Neural cell (in vitro differentiated cells): ENCODE results near the gene TCF12. TPM values are rescaled to one million over a fixed set of nuclear protein-coding genes. Genes with fewer than 3 reads are reported as not detected.

Source experiments
- H2AFZ ChIP-seq: fragments of 200-600, 300-800 bp; sonication (generic), shearing (Covaris generic); 2 replicates; pipeline ENCODE4 v1.6.0; 2014; ENCODE audit warnings: low read depth, mild to moderate bottlenecking, antibody characterized with exemption, low read length, moderate library complexity
- H3F3A ChIP-seq: fragments of 200-600 bp; shearing (Covaris generic); 2 replicates; pipeline ENCODE4 v1.6.1; 2016; ENCODE audit warnings: mild to moderate bottlenecking, moderate library complexity, mixed read lengths, antibody characterized with exemption, low read length; ENCODE audit not compliant: insufficient read depth, poor library complexity, severe bottlenecking
- H3K27ac ChIP-seq: fragments of 200-600, 300-800 bp; sonication (generic), shearing (Covaris generic); 2 replicates; pipeline ENCODE4 v1.5.1; 2014; ENCODE audit warnings: mild to moderate bottlenecking, low read length, moderate library complexity
- H3K27me3 ChIP-seq: fragments of 300-800, 200-600 bp; sonication (generic), shearing (Covaris generic); 2 replicates; pipeline ENCODE4 v1.6.0; 2014; ENCODE audit warnings: mild to moderate bottlenecking, low read depth, low read length, moderate library complexity; ENCODE audit not compliant: insufficient read depth
- H3K36me3 ChIP-seq: fragments of 300-800, 200-600 bp; sonication (generic), shearing (Covaris generic); 2 replicates; pipeline ENCODE4 v1.5.1; 2014; ENCODE audit warnings: mild to moderate bottlenecking, antibody characterized with exemption, low read length, moderate library complexity; ENCODE audit not compliant: insufficient read depth
- H3K4me2 ChIP-seq: fragments of 300-800, 200-600 bp; sonication (generic), shearing (Covaris generic); 2 replicates; pipeline ENCODE4 v1.6.0; 2014; ENCODE audit warnings: mild to moderate bottlenecking, low read length
- H3K4me3 ChIP-seq: fragments of 300-800, 200-600 bp; sonication (generic), shearing (Covaris generic); 2 replicates; pipeline ENCODE4 v1.5.1; 2014; ENCODE audit warnings: mild to moderate bottlenecking, low read length, moderate library complexity
- H3K79me2 ChIP-seq: fragments of 200-600 bp; shearing (Covaris generic); replicated peaks from 2 replicates; pipeline ENCODE4 v1.6.0; 2014; ENCODE audit warnings: mild to moderate bottlenecking, low read length, moderate library complexity; ENCODE audit not compliant: insufficient read depth
- H3K9ac ChIP-seq: fragments of 300-800, 200-600 bp; sonication (generic), shearing (Covaris generic); 2 replicates; pipeline ENCODE4 v1.6.1; 2016; ENCODE audit warnings: mild to moderate bottlenecking, low read length, mixed read lengths
- H3K9me2 ChIP-seq: fragments of 200-600 bp; shearing (Covaris generic); 2 replicates; pipeline ENCODE4 v1.6.1; 2016; ENCODE audit warnings: mild to moderate bottlenecking, low read length, mixed read lengths; ENCODE audit not compliant: insufficient read depth
- H3K9me3 ChIP-seq: fragments of 200-600, 300-800 bp; sonication (generic), shearing (Covaris generic); 2 replicates; pipeline ENCODE4 v1.6.1; 2016; ENCODE audit warnings: mild to moderate bottlenecking, mixed run types, low read length, moderate library complexity, mixed read lengths
- H4K20me1 ChIP-seq: fragments of 200-600 bp; shearing (Covaris generic); 2 replicates; pipeline ENCODE4 v1.6.1; 2016; ENCODE audit warnings: mild to moderate bottlenecking, mixed run types; ENCODE audit not compliant: insufficient read depth
- EP300 ChIP-seq: fragments of 450-650 bp; conservative IDR thresholded peaks from 2 replicates; pipeline ENCODE4 v1.6.1; 2014; ENCODE audit warnings: antibody characterized with exemption, mild to moderate bottlenecking, moderate library complexity; ENCODE audit not compliant: poor library complexity, severe bottlenecking
- EZH2 ChIP-seq: fragments of 200-600, 300-800 bp; shearing (Covaris generic), sonication (generic); IDR thresholded peaks from 2 replicates; pipeline ENCODE4 v1.6.1; 2014; ENCODE audit warnings: antibody characterized with exemption, low read length, borderline replicate concordance, mild to moderate bottlenecking; ENCODE audit not compliant: insufficient read depth, poor library complexity, severe bottlenecking
- MXI1 ChIP-seq: fragments of 450-650 bp; conservative IDR thresholded peaks from 2 replicates; pipeline ENCODE4 v1.6.1; 2014; ENCODE audit warnings: antibody characterized with exemption, mild to moderate bottlenecking; ENCODE audit not compliant: poor library complexity, severe bottlenecking
- POLR2AphosphoS5 ChIP-seq: IDR thresholded peaks from 2 replicates; pipeline ENCODE4 v1.6.1; 2012
- RAD21 ChIP-seq: fragments of 450-650 bp; conservative IDR thresholded peaks from 2 replicates; pipeline ENCODE4 v1.6.1; 2014; ENCODE audit warnings: antibody characterized with exemption, mild to moderate bottlenecking, moderate library complexity
- SMC3 ChIP-seq: fragments of 450-650 bp; conservative IDR thresholded peaks from 2 replicates; pipeline ENCODE4 v1.6.1; 2014; ENCODE audit warnings: antibody characterized with exemption, mild to moderate bottlenecking, moderate library complexity; ENCODE audit not compliant: poor library complexity
- TAF1 ChIP-seq: IDR thresholded peaks from 2 replicates; pipeline ENCODE4 v1.6.1; 2012; ENCODE audit warnings: low read depth
- polyA plus RNA-seq: library from polyadenylated mRNA; depleted of rRNA; stranded (reverse); fragments of >200 nt; gene quantifications from 2 replicates; pipeline ENCODE4 v1.2.3, GENCODE V29; 2014
- TF ChIP-seq, protein P1 (sequence below): fragments of 450-650 bp; IDR thresholded peaks from 2 replicates; pipeline ENCODE4 v1.5.1; 2014; ENCODE audit warnings: antibody characterized with exemption, mild to moderate bottlenecking, moderate library complexity; ENCODE audit not compliant: poor library complexity, severe bottlenecking
- TF ChIP-seq, protein P2 (sequence below): IDR thresholded peaks from 2 replicates; pipeline ENCODE4 v1.6.1; 2012; ENCODE audit warnings: borderline replicate concordance

The TCF12 gene
- polyA plus RNA-seq, 1 donor from 2014 or later, result 52.7 TPM

DNA sequence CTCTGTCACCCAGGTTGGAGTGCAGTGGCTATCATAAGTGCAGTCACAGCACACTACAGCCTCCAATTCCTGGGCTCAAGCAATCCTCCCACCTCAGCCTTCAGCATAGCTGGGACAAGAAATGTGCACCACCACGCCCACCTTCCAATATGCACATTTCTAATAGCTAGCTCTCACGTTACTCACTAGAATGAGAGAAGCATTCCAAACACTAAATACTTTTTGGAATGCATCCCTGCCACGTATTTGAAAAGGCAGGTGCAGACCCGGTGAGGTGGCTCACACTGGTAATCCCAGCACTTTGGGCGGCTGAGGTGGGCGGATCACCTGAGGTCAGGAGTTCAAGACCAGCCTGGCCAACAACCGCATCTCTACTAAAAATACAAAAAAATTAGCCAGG, 7.6 kb upstream of the TCF12 start:
- no peak overlapping the region for H3K4me3 ChIP-seq
- H3K36me3 ChIP-seq, result no peaks in the 10 kb centered on the region
- no peaks in the 10 kb centered on the region for H3K79me2 ChIP-seq
- no peaks in the 10 kb centered on the region for H3K27me3 ChIP-seq
- H2AFZ ChIP-seq, result no peak overlapping the region
- H4K20me1 ChIP-seq, result no peaks in the 10 kb centered on the region
- no peaks in the 10 kb centered on the region for H3F3A ChIP-seq
- H3K9me2 ChIP-seq, result no peaks in the 10 kb centered on the region
- TF ChIP-seq EZH2 (no peak), POLR2AphosphoS5 (no peak), RAD21 (no peak), TAF1 (no peak), EP300 (no peak), SMC3 (no peak), MXI1 (no peak)
- TF ChIP-seq, protein P1, sequence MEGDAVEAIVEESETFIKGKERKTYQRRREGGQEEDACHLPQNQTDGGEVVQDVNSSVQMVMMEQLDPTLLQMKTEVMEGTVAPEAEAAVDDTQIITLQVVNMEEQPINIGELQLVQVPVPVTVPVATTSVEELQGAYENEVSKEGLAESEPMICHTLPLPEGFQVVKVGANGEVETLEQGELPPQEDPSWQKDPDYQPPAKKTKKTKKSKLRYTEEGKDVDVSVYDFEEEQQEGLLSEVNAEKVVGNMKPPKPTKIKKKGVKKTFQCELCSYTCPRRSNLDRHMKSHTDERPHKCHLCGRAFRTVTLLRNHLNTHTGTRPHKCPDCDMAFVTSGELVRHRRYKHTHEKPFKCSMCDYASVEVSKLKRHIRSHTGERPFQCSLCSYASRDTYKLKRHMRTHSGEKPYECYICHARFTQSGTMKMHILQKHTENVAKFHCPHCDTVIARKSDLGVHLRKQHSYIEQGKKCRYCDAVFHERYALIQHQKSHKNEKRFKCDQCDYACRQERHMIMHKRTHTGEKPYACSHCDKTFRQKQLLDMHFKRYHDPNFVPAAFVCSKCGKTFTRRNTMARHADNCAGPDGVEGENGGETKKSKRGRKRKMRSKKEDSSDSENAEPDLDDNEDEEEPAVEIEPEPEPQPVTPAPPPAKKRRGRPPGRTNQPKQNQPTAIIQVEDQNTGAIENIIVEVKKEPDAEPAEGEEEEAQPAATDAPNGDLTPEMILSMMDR, result no peak
- TF ChIP-seq, protein P2, sequence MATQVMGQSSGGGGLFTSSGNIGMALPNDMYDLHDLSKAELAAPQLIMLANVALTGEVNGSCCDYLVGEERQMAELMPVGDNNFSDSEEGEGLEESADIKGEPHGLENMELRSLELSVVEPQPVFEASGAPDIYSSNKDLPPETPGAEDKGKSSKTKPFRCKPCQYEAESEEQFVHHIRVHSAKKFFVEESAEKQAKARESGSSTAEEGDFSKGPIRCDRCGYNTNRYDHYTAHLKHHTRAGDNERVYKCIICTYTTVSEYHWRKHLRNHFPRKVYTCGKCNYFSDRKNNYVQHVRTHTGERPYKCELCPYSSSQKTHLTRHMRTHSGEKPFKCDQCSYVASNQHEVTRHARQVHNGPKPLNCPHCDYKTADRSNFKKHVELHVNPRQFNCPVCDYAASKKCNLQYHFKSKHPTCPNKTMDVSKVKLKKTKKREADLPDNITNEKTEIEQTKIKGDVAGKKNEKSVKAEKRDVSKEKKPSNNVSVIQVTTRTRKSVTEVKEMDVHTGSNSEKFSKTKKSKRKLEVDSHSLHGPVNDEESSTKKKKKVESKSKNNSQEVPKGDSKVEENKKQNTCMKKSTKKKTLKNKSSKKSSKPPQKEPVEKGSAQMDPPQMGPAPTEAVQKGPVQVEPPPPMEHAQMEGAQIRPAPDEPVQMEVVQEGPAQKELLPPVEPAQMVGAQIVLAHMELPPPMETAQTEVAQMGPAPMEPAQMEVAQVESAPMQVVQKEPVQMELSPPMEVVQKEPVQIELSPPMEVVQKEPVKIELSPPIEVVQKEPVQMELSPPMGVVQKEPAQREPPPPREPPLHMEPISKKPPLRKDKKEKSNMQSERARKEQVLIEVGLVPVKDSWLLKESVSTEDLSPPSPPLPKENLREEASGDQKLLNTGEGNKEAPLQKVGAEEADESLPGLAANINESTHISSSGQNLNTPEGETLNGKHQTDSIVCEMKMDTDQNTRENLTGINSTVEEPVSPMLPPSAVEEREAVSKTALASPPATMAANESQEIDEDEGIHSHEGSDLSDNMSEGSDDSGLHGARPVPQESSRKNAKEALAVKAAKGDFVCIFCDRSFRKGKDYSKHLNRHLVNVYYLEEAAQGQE, result no peak
- no peak overlapping the region for H3K27ac ChIP-seq
- H3K9me3 ChIP-seq, result no peaks in the 10 kb centered on the region
- H3K9ac ChIP-seq, result no peak overlapping the region
- H3K4me2 ChIP-seq, result no peak overlapping the region

DNA sequence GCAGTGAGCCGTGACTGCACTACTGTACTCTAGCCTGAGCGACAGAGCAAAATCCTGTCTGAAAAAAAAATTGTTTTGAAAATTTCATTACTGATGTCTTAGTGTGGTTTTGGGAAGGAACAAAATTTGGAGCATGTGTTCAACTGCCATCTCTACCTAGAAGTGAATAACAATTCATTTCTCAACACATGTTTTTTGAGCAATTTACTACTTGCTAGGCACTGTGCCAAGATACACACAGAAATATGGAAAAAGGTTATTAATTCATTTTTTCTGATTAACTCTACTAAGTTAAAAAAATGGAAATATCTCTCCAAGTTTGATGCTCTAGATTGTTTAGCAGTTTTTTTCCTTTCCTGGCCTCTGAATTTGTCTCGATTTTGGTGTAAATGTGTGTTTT, 5.2 kb upstream of the TCF12 start:
- no peaks in the 10 kb centered on the region for H4K20me1 ChIP-seq
- no peak overlapping the region for H3K4me2 ChIP-seq
- H3K9me2 ChIP-seq, result no peaks in the 10 kb centered on the region
- no peak overlapping the region for H3K9ac ChIP-seq
- no peaks in the 10 kb centered on the region for H3K79me2 ChIP-seq
- H3K4me3 ChIP-seq, result no peak overlapping the region
- no peak for TF ChIP-seq EZH2
- TF ChIP-seq SMC3, result no peak
- no peak for TF ChIP-seq RAD21
- TF ChIP-seq, protein P2, result no peak
- no peak for TF ChIP-seq TAF1
- TF ChIP-seq EP300, result no peak
- TF ChIP-seq MXI1, result no peak
- TF ChIP-seq, protein P1, result no peak
- TF ChIP-seq POLR2AphosphoS5, result no peak
- H3F3A ChIP-seq, result no peaks in the 10 kb centered on the region
- no peak overlapping the region for H3K27ac ChIP-seq
- H2AFZ ChIP-seq, result no peak overlapping the region
- H3K27me3 ChIP-seq, result no peaks in the 10 kb centered on the region
- H3K9me3 ChIP-seq, result no peaks in the 10 kb centered on the region
- no peaks in the 10 kb centered on the region for H3K36me3 ChIP-seq
